Mononuclear cell (primary cell): Measurements from ENCODE around the gene CFAP77. TPM values are rescaled to one million over a fixed set of nuclear protein-coding genes. Genes with fewer than 3 reads are reported as not detected.

Experiments
- H3K27me3 ChIP-seq: 2 replicates; pipeline ENCODE4 v1.6.0; 2011; ENCODE audit warnings: low read length, control low read depth; ENCODE audit not compliant: insufficient read depth
- H3K4me1 ChIP-seq: 2 replicates; pipeline ENCODE4 v1.5.1; 2011; ENCODE audit warnings: mild to moderate bottlenecking, low read length, control low read depth; ENCODE audit not compliant: insufficient read depth
- H3K4me3 ChIP-seq: 2 replicates; pipeline ENCODE4 v1.5.1; 2011; ENCODE audit warnings: mild to moderate bottlenecking, low read length, moderate library complexity
- H3K9me3 ChIP-seq: 2 replicates; pipeline ENCODE4 v1.5.1; 2011; ENCODE audit warnings: low read depth, mild to moderate bottlenecking, control low read depth, low read length
- total RNA-seq: library from RNA; depleted of rRNA; stranded (reverse); fragments of >200 nt; gene quantifications from one replicate; pipeline ENCODE4 v1.2.3, GENCODE V29; 2012

The CFAP77 gene
- total RNA-seq, 1 donor: not detected

- H3K9me3 ChIP-seq: no peaks in the 10 kb centered on the region
- H3K4me3 ChIP-seq: no peak overlapping the region
- peaks cover 4% of the 10 kb centered on the region for H3K4me1 ChIP-seq
- H3K27me3 ChIP-seq: peaks cover 13% of the 10 kb centered on the region
Measured at GRCh38 chr9:132596200-132596599, 186.2 kb downstream of the CFAP77 start.

GRCh38 chr9:132597073-132597775 lies 187.2 kb downstream of the CFAP77 start:
- Histone ChIP-seq H3K27me3 (peaks cover 2% of the 10 kb centered on the region), H3K4me3 (no peak overlapping the region), H3K4me1 (peaks cover 4% of the 10 kb centered on the region), H3K9me3 (no peaks in the 10 kb centered on the region)

- no peak overlapping the region for H3K4me3 ChIP-seq
- H3K9me3 ChIP-seq: no peaks in the 10 kb centered on the region
Measured at GRCh38 chr9:132600326-132600984, 190.4 kb downstream of the CFAP77 start.

GRCh38 chr9:132602207-132602606 lies 192.2 kb downstream of the CFAP77 start:
- Histone ChIP-seq H3K27me3 (no peaks in the 10 kb centered on the region), H3K9me3 (no peaks in the 10 kb centered on the region), H3K4me1 (no peaks in the 10 kb centered on the region), H3K4me3 (no peak overlapping the region)

More at GRCh38 chr9:132600326-132600984, 190.4 kb downstream of the CFAP77 start:
- Histone ChIP-seq H3K27me3 (no peaks in the 10 kb centered on the region), H3K4me1 (peaks cover 4% of the 10 kb centered on the region)

GRCh38 chr9:132605387-132605786 lies 195.4 kb downstream of the CFAP77 start:
- no peak overlapping the region for H3K4me3 ChIP-seq
- H3K9me3 ChIP-seq: no peaks in the 10 kb centered on the region
- no peaks in the 10 kb centered on the region for H3K27me3 ChIP-seq
- no peaks in the 10 kb centered on the region for H3K4me1 ChIP-seq

- H3K9me3 ChIP-seq: no peaks in the 10 kb centered on the region
- no peak overlapping the region for H3K4me3 ChIP-seq
- H3K27me3 ChIP-seq: no peaks in the 10 kb centered on the region
- no peaks in the 10 kb centered on the region for H3K4me1 ChIP-seq
Measured at GRCh38 chr9:132606066-132606465, 196.1 kb downstream of the CFAP77 start.

GRCh38 chr9:132609184-132609583 lies 199.2 kb downstream of the CFAP77 start:
- Histone ChIP-seq H3K4me3 (no peak overlapping the region), H3K4me1 (no peaks in the 10 kb centered on the region), H3K9me3 (no peaks in the 10 kb centered on the region), H3K27me3 (no peaks in the 10 kb centered on the region)

- no peak overlapping the region for H3K4me3 ChIP-seq
- H3K27me3 ChIP-seq: no peaks in the 10 kb centered on the region
- no peaks in the 10 kb centered on the region for H3K9me3 ChIP-seq
- H3K4me1 ChIP-seq: no peaks in the 10 kb centered on the region
Measured at GRCh38 chr9:132609829-132610228, 199.8 kb downstream of the CFAP77 start.

GRCh38 chr9:132610661-132611060 lies 200.7 kb downstream of the CFAP77 start:
- no peaks in the 10 kb centered on the region for H3K4me1 ChIP-seq
- H3K4me3 ChIP-seq: no peak overlapping the region
- no peaks in the 10 kb centered on the region for H3K9me3 ChIP-seq
- H3K27me3 ChIP-seq: no peaks in the 10 kb centered on the region

GRCh38 chr9:132614324-132614723 lies 204.3 kb downstream of the CFAP77 start:
- Histone ChIP-seq H3K4me3 (no peak overlapping the region), H3K9me3 (no peaks in the 10 kb centered on the region), H3K27me3 (no peaks in the 10 kb centered on the region), H3K4me1 (no peaks in the 10 kb centered on the region)

GRCh38 chr9:132615774-132616173 lies 205.8 kb downstream of the CFAP77 start:
- Histone ChIP-seq H3K27me3 (no peaks in the 10 kb centered on the region), H3K4me1 (no peaks in the 10 kb centered on the region), H3K4me3 (no peak overlapping the region), H3K9me3 (no peaks in the 10 kb centered on the region)

- Histone ChIP-seq H3K4me1 (no peaks in the 10 kb centered on the region), H3K9me3 (no peaks in the 10 kb centered on the region), H3K27me3 (no peaks in the 10 kb centered on the region), H3K4me3 (no peak overlapping the region)
Measured at GRCh38 chr9:132616725-132617124, 206.7 kb downstream of the CFAP77 start.

GRCh38 chr9:132622159-132622558 lies 212.1 kb downstream of the CFAP77 start:
- Histone ChIP-seq H3K9me3 (no peaks in the 10 kb centered on the region), H3K4me1 (no peaks in the 10 kb centered on the region), H3K4me3 (no peak overlapping the region), H3K27me3 (no peaks in the 10 kb centered on the region)
